GM12891 (cell line): Measurements from ENCODE around the gene R3HDM1.

Experiments
- PAX5 ChIP-seq: IDR thresholded peaks from 2 replicates; pipeline ENCODE4 v1.6.1; 2011; ENCODE audit warnings: low read length, moderate library complexity, mild to moderate bottlenecking; ENCODE audit not compliant: insufficient read depth, severe bottlenecking
- POLR2A ChIP-seq: IDR thresholded peaks from 2 replicates; pipeline ENCODE4 v1.6.1; 2011; ENCODE audit warnings: low read depth, low read length, control low read depth
- POLR2AphosphoS5 ChIP-seq: IDR thresholded peaks from 2 replicates; pipeline ENCODE4 v1.6.1; 2011; ENCODE audit warnings: low read depth, low read length, control low read depth
- POU2F2 ChIP-seq: IDR thresholded peaks from 2 replicates; pipeline ENCODE4 v1.6.1; 2011; ENCODE audit warnings: low read depth, mild to moderate bottlenecking, control low read depth, low read length, moderate library complexity
- SPI1 ChIP-seq: IDR thresholded peaks from 2 replicates; pipeline ENCODE4 v1.6.1; 2011; ENCODE audit warnings: low read depth, low read length, control low read depth
- TAF1 ChIP-seq: IDR thresholded peaks from 2 replicates; pipeline ENCODE4 v1.6.1; 2011; ENCODE audit warnings: low read depth, low read length, control low read depth

- TF ChIP-seq POLR2A (no peak), POLR2AphosphoS5 (no peak), POU2F2 (no peak), TAF1 (no peak), SPI1 (no peak), PAX5 (no peak)
These were observed 30.6 kb downstream of the R3HDM1 start for GRCh38 chr2:135561925-135562324.
